Aortic smooth muscle cell (primary cell): ENCODE results near the gene ASPHD1. TPM values are rescaled to one million over a fixed set of nuclear protein-coding genes. Genes with fewer than 3 reads are reported as not detected.

Source experiments
- total RNA-seq: library from RNA; depleted of rRNA; stranded (reverse); fragments of >200 nt; gene quantifications from 2 replicates; pipeline ENCODE4 v1.2.3, GENCODE V29; 2014

ASPHD1 gene, protein sequence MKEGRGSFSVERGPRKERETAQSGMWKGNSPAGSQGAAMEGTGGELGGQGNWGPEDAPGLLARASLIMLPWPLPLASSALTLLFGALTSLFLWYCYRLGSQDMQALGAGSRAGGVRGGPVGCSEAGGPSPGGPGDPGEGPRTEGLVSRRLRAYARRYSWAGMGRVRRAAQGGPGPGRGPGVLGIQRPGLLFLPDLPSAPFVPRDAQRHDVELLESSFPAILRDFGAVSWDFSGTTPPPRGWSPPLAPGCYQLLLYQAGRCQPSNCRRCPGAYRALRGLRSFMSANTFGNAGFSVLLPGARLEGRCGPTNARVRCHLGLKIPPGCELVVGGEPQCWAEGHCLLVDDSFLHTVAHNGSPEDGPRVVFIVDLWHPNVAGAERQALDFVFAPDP
- 5.5 and 7.8 TPM in 2 replicates for total RNA-seq

DNA sequence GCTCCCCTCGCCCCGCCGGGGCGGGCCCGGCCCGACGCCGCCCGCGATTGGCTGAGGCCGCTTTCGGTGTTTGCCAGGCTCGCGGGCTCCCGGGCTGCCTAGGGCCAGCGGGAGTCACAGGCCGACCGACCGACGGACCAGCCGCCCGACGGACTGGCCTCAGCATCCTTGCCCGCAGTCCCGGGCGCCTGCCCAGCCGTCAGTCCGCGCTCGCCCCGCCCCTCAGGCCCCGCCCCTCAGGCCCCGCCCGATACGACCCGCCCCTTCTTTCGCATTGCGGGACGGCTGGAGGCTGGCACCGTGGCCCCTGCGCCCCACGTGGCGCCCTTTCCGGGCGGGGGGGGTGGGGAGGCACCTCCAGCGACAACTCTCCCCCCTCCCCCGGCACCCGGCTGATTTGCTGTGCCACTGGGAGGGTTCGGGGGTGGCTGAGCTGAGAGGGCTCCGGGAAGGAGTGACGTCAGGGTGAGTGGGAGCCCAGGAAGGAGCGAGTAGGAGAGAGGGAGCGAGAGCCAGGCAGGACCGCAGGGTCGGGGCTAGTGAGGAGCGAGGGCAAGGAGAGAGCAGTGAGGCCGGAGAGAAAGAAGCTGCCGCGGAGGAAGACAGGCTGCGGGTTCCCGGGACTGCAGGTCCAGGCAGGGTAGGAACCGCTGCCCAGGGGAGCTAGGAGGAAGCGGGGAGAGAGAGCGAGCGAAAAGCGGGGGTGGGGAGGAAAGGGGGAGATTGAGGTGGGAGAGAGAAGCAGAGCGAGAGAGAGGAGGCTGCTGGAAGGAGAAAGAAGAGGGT is at the start of gene ASPHD1:
TSS of gene ASPHD1 (plus strand) at position 387 of the 786 bp plus-strand sequence. CDS start 484 bp downstream, outside the sequence.

DNA sequence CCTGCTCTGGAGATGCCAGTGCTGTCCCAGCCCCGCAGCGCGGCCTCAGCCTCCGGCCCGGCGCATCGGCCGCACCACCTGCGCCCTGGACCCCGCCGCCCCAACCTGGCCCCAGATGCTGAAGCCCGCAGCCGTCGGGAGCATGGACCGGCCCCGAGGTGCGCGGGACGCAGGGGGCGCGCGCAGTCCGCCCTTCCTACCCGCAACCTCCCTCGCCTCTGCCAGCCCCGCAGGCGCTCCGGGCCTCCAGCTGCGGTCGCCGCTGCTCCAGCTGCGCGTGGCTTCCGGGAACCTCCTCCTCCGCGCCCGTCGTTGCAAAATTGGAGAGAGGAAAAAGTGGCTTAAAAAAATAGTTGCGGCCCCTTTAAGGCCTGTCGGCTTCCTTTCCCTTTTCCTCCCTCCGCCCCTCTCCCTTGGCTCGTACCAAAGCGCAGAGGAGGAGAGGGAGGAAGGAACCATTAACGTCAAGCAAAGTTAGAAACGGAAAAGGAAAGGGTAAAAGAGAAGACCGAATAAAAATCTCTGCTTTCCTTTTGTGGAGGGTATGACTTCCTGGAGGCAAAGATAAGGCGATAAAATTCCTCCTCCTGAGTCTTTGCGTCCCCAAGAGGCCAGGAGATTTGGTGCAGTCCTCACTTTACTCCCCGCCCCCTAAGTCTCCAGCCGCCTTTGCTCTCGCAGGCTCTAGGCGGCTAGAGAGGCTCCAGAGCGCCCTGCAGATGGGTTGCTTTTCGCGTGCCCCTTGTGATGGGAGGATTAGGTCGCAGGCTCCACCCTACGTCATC is 37.2 kb upstream of the ASPHD1 start, which contains the start of gene CDIPT:
TSS of gene CDIPT (minus strand) at position 343 of the 785 bp plus-strand sequence. CDS start 369 bp downstream, outside the sequence.

DNA sequence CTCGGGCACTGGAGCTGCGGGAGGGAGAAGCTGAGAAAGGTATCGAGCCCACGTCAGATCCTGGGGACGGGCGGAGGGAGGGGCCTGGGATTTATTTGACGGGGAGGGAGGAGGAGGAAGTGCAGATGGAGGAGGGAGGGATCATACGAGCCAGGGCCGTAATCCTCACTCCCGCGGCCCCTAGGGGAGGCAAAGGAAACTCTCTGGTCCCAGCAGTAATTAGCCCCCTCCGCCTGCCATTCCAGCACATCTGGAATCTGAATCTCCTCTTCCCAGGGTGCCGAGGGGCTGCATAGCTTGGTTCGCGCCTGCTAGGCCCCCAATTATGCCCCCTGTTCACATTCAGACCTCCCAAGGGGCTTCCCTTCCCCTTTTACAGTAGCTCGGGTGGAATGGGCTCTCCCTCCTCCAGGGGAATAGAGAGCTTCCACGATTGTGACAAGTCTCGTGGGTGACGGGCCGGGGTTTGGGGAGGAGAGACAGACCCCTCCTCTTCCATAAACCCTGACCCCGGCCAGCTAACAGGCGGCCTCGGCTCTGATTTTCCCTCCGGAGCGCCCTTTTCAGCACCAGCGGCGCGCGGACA is 679 bp upstream of the ASPHD1 start, which contains the start of gene SEZ6L2:
TSS of gene SEZ6L2 (minus strand) at position 35 of the 586 bp plus-strand sequence. CDS start 531 bp downstream, outside the sequence.

DNA sequence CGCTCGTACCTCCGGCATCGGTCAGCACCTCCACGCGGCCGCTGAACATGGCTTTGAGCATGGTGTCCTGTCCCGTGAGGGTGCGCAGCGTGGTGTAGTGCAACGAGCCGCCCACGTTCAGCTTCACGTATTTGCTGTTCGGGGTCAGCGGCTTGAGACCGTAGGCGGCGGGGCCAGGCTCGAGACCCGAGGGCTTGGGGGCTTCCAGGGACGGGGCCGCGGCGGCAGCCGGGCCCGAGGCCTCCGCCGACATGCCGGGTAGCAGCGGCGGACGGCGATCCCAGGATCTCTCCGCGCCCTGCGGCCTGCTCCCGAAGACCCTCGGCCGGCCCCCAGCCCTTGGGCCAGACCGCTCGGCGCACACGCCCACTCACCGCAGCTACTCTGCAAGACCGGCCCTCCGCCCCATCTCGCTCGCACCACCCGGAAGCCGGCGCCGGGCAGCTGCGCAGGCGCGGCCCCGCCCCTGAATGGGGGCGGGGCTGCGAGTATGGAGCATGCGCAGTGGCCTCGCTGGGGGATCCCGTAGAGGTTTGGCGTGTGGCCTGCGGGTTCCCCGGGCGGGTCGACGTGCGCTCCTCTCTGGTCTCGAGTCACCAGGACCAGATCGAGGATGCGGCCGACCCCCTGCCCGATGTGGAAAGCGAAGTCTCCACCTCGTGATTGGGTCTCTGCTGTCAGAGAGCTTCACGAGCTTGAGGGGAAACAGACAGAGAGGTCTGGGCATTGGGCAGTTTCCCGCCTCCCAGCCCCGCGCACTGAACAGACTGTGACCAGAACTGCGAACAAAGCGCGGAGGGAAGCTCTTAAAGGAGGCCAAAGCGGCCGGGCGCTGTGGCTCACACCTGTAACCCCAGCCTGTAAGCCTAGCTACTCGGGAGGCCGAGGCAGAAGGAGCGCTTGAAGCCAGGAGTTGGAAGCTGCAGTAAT is 25.8 kb downstream of the ASPHD1 start, which contains the start of gene KCTD13:
TSS of gene KCTD13 (minus strand) at position 446 of the 930 bp plus-strand sequence. CDS start at position 253, 193 bp downstream.

Other genes with a start within 250 kb of the ASPHD1 start
- gene SPN, start 237.2 kb upstream of the ASPHD1 start, total RNA-seq = not detected in 2 replicates
- 2.9 and 3.8 TPM in 2 replicates for gene QPRT, start 221.3 kb upstream of the ASPHD1 start, total RNA-seq
- gene C16orf54, start 154.5 kb upstream of the ASPHD1 start, total RNA-seq = not detected in 2 replicates
- not detected in 2 replicates for gene ZG16, start 122.2 kb upstream of the ASPHD1 start, total RNA-seq
- gene KIF22, start 109.7 kb upstream of the ASPHD1 start, total RNA-seq = 21.1 and 45.7 TPM in 2 replicates
- 141 and 150 TPM in 2 replicates for gene MAZ, start 94.0 kb upstream of the ASPHD1 start, total RNA-seq
- 0.26 and 0.56 TPM in 2 replicates for gene PRRT2, start 88.3 kb upstream of the ASPHD1 start, total RNA-seq
- 15.4 and 21.0 TPM in 2 replicates for gene PAGR1, start 84.3 kb upstream of the ASPHD1 start, total RNA-seq
- 440 and 506 TPM in 2 replicates for gene MVP, start 80.0 kb upstream of the ASPHD1 start, total RNA-seq
- 78.7 and 87.2 TPM in 2 replicates for gene CDIPT, start 37.3 kb upstream of the ASPHD1 start, total RNA-seq
- gene SEZ6L2, start 938 bp upstream of the ASPHD1 start, total RNA-seq = 6.3 and 10.3 TPM in 2 replicates
- gene KCTD13, start 25.7 kb downstream of the ASPHD1 start, total RNA-seq = 4.2 and 4.8 TPM in 2 replicates
- 80.6 and 84.0 TPM in 2 replicates for gene TMEM219, start 61.6 kb downstream of the ASPHD1 start, total RNA-seq
- gene TAOK2, start 73.4 kb downstream of the ASPHD1 start, total RNA-seq = 49.4 and 60.4 TPM in 2 replicates
- gene HIRIP3, start 95.1 kb downstream of the ASPHD1 start, total RNA-seq = 10.3 and 11.8 TPM in 2 replicates
- 16.6 and 20.0 TPM in 2 replicates for gene INO80E, start 95.8 kb downstream of the ASPHD1 start, total RNA-seq
- gene DOC2A, start 110.5 kb downstream of the ASPHD1 start, total RNA-seq = 0.26 and 0.31 TPM in 2 replicates
- not detected in 2 replicates for gene C16orf92, start 122.7 kb downstream of the ASPHD1 start, total RNA-seq
- 0.19 and 0.40 TPM in 2 replicates for gene TLCD3B, start 130.8 kb downstream of the ASPHD1 start, total RNA-seq
- gene ALDOA, start 165.3 kb downstream of the ASPHD1 start, total RNA-seq = 439 and 543 TPM in 2 replicates
- 167 and 192 TPM in 2 replicates for gene PPP4C, start 175.5 kb downstream of the ASPHD1 start, total RNA-seq
- 0.12 and 0.13 TPM in 2 replicates for gene TBX6, start 191.4 kb downstream of the ASPHD1 start, total RNA-seq
- gene YPEL3, start 195.7 kb downstream of the ASPHD1 start, total RNA-seq = 8.5 and 14.8 TPM in 2 replicates
- gene GDPD3, start 213.0 kb downstream of the ASPHD1 start, total RNA-seq = 0.92 and 0.99 TPM in 2 replicates
- 41.0 and 51.9 TPM in 2 replicates for gene MAPK3, start 222.7 kb downstream of the ASPHD1 start, total RNA-seq